ENCODE results near the gene LUM. TPM values are rescaled to one million over a fixed set of nuclear protein-coding genes. Genes with fewer than 3 reads are reported as not detected.
"Not testable (repeated sequence)": the region's sequence is repeated elsewhere in the genome, so short reads cannot be mapped to it uniquely, and the experiment has no call there.

The LUM gene
- total RNA-seq, 1 donor from 2014 or later, result not detected

DNA sequence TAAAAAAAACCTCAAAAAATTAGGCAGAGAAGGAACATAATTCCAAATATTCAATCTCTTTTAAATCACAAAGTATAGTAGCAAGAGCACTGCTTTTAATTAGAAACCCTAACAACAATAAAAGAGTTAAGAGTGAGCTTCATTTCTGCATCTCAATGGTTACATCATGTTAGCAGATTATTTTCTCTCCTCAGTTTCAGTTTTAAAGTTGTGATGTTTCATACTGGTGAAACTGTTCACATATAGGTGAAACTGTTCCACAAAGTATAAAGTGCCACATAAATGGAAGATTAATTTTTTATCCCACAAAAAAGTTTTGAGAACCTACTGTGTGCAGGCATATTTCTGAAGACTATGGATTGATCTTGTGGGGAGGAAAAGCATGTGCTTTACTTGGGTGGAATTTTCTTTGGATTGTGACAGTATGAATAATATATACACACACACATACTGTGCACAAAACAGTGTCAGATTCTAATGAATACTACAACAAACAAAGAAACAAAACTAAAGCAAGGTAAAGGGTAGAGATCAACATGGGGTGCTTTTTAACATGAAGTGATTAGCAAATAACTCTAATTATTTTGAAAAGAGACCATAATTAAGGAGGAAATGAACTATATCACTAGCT lies 17.1 kb downstream of the LUM start:
- Mint-ChIP-seq H3K4me3 (ENCODE audit: low read depth) (no peak overlapping the region), H3K27me3 (no peaks in the 10 kb centered on the region), H3K27ac (no peak overlapping the region), H3K36me3 (ENCODE audit: insufficient read depth) (peaks cover 3% of the 10 kb centered on the region), H3K9me3 (ENCODE audit: low read depth) (peaks cover 20% of the 10 kb centered on the region), H3K4me1 (ENCODE audit: low read depth) (no peaks in the 10 kb centered on the region)
- TF ChIP-seq, protein P1, sequence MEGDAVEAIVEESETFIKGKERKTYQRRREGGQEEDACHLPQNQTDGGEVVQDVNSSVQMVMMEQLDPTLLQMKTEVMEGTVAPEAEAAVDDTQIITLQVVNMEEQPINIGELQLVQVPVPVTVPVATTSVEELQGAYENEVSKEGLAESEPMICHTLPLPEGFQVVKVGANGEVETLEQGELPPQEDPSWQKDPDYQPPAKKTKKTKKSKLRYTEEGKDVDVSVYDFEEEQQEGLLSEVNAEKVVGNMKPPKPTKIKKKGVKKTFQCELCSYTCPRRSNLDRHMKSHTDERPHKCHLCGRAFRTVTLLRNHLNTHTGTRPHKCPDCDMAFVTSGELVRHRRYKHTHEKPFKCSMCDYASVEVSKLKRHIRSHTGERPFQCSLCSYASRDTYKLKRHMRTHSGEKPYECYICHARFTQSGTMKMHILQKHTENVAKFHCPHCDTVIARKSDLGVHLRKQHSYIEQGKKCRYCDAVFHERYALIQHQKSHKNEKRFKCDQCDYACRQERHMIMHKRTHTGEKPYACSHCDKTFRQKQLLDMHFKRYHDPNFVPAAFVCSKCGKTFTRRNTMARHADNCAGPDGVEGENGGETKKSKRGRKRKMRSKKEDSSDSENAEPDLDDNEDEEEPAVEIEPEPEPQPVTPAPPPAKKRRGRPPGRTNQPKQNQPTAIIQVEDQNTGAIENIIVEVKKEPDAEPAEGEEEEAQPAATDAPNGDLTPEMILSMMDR (IDR thresholded peaks at IDR 0.05; ENCODE audit: unreplicated experiment), result no peak
- no peak for DNase-seq (ENCODE audit: low spot score, unreplicated experiment)

DNA sequence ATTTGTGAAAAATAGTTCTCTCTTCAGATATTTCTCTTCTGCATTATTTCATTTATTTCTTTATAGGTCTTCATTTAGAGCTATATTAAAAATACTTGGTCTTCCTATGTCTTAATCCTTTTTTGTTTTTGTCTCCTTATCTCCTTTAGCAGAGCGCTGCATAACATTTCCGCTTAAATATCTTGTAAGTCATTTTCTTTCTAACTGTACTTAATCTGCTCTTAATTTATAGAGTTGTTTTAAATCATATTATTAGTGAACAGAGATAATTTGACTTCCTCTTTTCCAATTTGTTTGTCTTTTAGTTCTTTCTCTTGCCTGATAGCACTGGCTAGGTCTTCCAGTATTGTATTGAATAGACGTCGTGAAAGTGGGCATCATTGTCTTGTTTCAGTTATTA lies 18.0 kb downstream of the LUM start:
- Mint-ChIP-seq H3K4me1 (ENCODE audit: low read depth) (no peaks in the 10 kb centered on the region), H3K9me3 (ENCODE audit: low read depth) (peaks cover 28% of the 10 kb centered on the region), H3K27ac (no peak overlapping the region), H3K27me3 (no peaks in the 10 kb centered on the region), H3K36me3 (ENCODE audit: insufficient read depth) (peaks cover 5% of the 10 kb centered on the region), H3K4me3 (ENCODE audit: low read depth) (no peak overlapping the region)
- no peak for DNase-seq (ENCODE audit: low spot score, unreplicated experiment)
- TF ChIP-seq, protein P1 (IDR thresholded peaks at IDR 0.05; ENCODE audit: unreplicated experiment), result no peak

DNA sequence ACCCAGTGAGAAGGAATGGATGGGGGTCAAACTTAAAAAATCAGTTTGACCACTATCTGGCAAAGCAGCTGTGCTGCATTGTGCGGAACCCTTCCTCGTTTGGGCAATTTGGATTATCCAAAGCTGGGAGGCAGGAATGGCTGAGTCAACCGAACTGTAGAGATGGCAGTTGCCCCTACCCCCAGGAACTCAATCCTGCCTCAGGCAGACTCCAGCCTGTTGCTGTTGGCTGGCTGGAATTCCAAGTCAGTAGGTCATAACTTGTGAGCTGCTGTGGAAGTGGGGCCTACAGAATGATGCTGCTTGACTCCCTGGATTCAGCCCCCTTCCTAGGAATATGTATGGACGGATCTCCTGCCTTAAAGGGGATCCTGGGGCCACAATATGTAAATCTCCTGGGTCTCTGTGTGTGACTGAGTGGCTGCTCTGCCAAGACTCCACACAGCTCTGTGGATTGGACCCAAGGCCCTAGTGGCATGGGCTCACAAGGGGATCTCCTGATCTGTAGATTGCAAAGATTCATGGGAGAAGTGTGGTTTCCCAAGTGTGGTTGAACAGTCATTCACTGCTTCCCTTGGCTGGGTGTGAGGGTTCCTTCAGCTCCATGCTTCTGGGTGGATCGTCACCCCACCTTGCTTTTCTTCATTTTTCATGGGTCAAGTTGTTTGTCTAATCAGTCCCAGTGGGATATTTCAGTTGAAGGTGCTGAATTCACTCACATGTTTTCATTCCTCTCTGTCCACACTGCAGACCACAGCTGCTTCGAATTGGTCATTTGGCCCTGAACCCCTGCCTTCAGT lies 19.2 kb downstream of the LUM start:
- no peaks in the 10 kb centered on the region for H3K27me3 Mint-ChIP-seq
- H3K4me1 Mint-ChIP-seq (ENCODE audit: low read depth), result no peaks in the 10 kb centered on the region
- TF ChIP-seq, protein P1 (IDR thresholded peaks at IDR 0.05; ENCODE audit: unreplicated experiment), result no peak
- no peak overlapping the region for H3K4me3 Mint-ChIP-seq (ENCODE audit: low read depth)
- H3K27ac Mint-ChIP-seq, result no peak overlapping the region
- peaks cover 5% of the 10 kb centered on the region for H3K36me3 Mint-ChIP-seq (ENCODE audit: insufficient read depth)
- DNase-seq (ENCODE audit: low spot score, unreplicated experiment), result no peak
- peaks cover 33% of the 10 kb centered on the region for H3K9me3 Mint-ChIP-seq (ENCODE audit: low read depth)

DNA sequence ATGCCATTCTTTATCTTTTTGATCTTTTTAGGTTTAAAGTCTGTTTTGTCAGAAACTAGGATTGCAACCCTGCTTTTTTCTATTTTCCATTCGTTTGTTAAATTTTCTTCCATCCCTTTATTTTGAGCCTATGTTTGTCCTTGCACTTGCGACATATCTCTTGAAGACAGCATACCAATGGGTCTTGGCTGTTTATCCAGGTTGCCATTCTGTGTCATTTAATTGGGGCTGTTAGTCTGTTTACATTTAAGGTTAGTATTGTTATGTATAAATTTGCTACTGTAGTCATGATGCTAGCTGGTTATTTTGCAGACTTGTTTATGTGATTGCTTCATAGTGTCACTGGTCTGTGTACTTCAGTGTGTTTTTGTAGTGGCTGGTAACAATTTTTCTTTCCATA lies 21.3 kb downstream of the LUM start:
- H3K27me3 Mint-ChIP-seq; H3K36me3 Mint-ChIP-seq (ENCODE audit: insufficient read depth); H3K4me3 Mint-ChIP-seq (ENCODE audit: low read depth); H3K4me1 Mint-ChIP-seq (ENCODE audit: low read depth); H3K27ac Mint-ChIP-seq; DNase-seq (ENCODE audit: low spot score, unreplicated experiment): not testable (repeated sequence)
- peaks cover 28% of the 10 kb centered on the region for H3K9me3 Mint-ChIP-seq (ENCODE audit: low read depth)

DNA sequence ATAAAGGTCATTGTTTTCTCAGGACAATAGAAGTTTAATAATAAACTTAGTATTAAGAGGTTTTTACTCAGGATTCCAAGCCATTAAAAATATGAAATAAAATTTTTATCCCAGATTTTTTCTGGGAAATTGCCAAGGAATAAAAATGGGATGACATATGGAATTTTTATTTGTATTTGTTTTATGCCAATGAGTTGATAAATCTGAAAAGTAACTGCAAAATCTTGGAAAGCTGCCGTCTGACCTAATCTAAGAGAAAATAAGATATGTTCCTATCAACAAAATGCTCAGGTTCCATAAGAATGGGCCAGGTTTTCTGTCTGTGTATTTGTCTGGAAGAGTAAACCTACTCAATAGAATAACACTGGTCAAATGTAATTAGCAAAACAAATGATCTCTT lies 31.3 kb downstream of the LUM start:
- Mint-ChIP-seq H3K27me3 (peaks cover 2% of the 10 kb centered on the region), H3K36me3 (ENCODE audit: insufficient read depth) (no peaks in the 10 kb centered on the region), H3K27ac (no peak overlapping the region), H3K4me3 (ENCODE audit: low read depth) (no peak overlapping the region), H3K9me3 (ENCODE audit: low read depth) (peaks cover 5% of the 10 kb centered on the region), H3K4me1 (ENCODE audit: low read depth) (peaks cover 26% of the 10 kb centered on the region)
- no peak for DNase-seq (ENCODE audit: low spot score, unreplicated experiment)
- TF ChIP-seq, protein P1 (IDR thresholded peaks at IDR 0.05; ENCODE audit: unreplicated experiment), result no peak

Measured in progenitor cell of endocrine pancreas (in vitro differentiated cells).